ENCODE measurements around the gene BEND3. TPM values are rescaled to one million over a fixed set of nuclear protein-coding genes. Genes with fewer than 3 reads are reported as not detected.

BEND3 gene
- polyA plus RNA-seq, 3 donors: 0.17 to 0.52 (median 0.24) TPM

DNA sequence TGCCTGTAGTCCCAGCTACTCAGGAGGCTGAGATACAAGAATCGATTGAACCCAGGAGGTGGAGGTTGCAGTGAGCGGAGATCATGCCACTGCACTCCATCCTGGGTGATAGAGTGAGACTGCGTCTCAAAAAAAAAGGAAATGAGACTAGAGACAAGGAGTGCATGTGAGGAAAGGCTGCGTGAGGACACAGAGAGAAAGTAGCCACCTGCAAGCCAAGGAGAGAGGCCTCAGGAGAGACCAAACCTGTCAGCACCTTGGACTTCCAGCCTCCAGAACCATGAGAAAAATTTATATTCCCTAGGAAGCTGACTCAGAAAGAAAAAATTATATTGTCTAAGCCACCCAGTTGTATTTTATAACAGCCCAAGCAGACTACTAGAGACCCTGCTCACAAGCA lies 7.4 kb upstream of the BEND3 start:
- no peak for DNase-seq
- Mint-ChIP-seq H3K9me3 (no peaks in the 10 kb centered on the region), H3K36me3 (no peaks in the 10 kb centered on the region), H3K4me1 (peaks cover 6% of the 10 kb centered on the region), H3K27ac (no peak overlapping the region), H3K4me3 (no peak overlapping the region), H3K27me3 (ENCODE audit: low read depth in 3 of 3) (peaks cover 3 to 11% (median 5%) of the 10 kb centered on the region in 3 donors)
- H2AFZ ChIP-seq (ENCODE audit: insufficient read depth, low read depth, low read length, poor library complexity, severe bottlenecking): no peak overlapping the region
- H3K9ac ChIP-seq (ENCODE audit: insufficient read depth, low read length, poor library complexity, severe bottlenecking): no peak overlapping the region
- H3K27ac ChIP-seq (ENCODE audit: low read depth in 1 of 2, low read length in 2 of 2): no peak overlapping the region
- H3K36me3 ChIP-seq (replicated peaks in 1 of 2; ENCODE audit: control insufficient read depth in 1 of 2, insufficient read depth in 2 of 2, low read length in 2 of 2): no peaks in the 10 kb centered on the region
- no peaks in the 10 kb centered on the region for H4K20me1 ChIP-seq (ENCODE audit: insufficient read depth, low read length)
- H3K79me2 ChIP-seq (ENCODE audit: insufficient read depth, low read length): no peaks in the 10 kb centered on the region
- peaks cover 0 to 4% of the 10 kb centered on the region in 2 donors for H3K27me3 ChIP-seq (ENCODE audit: control insufficient read depth in 2 of 2, insufficient read depth in 2 of 2, low read length in 2 of 2)
- H3K4me3 ChIP-seq (replicated peaks in 1 of 3; ENCODE audit: low read depth in 2 of 3, low read length in 3 of 3): no peak overlapping the region
- intact Hi-C loops (cut with micrococcal nuclease): no loop called here
- H3K9me3 ChIP-seq (replicated peaks in 1 of 2; ENCODE audit: control insufficient read depth in 1 of 2, insufficient read depth in 1 of 2, low read length in 2 of 2): no peaks in the 10 kb centered on the region
- no peak overlapping the region for H3K4me2 ChIP-seq (replicated peaks; ENCODE audit: extremely low read depth, low read length, poor library complexity, severe bottlenecking)
- TF ChIP-seq, protein P1, sequence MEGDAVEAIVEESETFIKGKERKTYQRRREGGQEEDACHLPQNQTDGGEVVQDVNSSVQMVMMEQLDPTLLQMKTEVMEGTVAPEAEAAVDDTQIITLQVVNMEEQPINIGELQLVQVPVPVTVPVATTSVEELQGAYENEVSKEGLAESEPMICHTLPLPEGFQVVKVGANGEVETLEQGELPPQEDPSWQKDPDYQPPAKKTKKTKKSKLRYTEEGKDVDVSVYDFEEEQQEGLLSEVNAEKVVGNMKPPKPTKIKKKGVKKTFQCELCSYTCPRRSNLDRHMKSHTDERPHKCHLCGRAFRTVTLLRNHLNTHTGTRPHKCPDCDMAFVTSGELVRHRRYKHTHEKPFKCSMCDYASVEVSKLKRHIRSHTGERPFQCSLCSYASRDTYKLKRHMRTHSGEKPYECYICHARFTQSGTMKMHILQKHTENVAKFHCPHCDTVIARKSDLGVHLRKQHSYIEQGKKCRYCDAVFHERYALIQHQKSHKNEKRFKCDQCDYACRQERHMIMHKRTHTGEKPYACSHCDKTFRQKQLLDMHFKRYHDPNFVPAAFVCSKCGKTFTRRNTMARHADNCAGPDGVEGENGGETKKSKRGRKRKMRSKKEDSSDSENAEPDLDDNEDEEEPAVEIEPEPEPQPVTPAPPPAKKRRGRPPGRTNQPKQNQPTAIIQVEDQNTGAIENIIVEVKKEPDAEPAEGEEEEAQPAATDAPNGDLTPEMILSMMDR (IDR thresholded peaks at IDR 0.05): no peak
- H3K4me1 ChIP-seq (ENCODE audit: control insufficient read depth in 1 of 2, insufficient read depth in 2 of 2, low read length in 2 of 2): no peaks in the 10 kb centered on the region
- 40% methylated on average over 4 of the region's 4 CpGs for WGBS (ENCODE audit: insufficient coverage)

DNA sequence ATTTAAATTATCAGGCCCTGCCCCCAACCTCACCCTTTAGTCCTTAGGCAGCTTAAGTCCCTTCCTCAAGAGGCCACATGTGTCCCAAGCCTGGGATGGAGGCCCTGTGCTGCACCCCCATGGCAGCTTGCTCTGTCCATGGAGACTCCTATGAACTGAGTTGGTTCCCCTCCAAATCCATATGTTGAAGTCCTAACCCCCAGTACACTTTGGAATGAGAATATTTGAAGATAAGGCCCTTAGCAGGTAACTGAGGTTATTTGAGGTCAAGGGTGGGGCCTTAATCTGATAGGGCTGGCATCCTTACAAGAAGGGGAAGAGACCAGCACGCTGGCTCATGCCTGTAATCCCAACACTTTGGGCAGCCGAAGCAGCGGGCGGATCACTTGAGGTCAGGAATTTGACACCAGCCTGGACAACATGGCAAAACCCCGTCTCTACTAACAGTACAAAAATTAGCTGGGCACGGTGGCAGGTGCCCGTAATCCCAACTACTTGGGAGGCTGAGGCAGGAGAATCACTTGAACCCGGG lies 6.7 kb upstream of the BEND3 start:
- H3K9me3 Mint-ChIP-seq: peaks cover 0 to under 1% (median 0%) of the 10 kb centered on the region in 7 donors
- H3K4me3 Mint-ChIP-seq: no peak overlapping the region
- Histone ChIP-seq H3K79me2 (ENCODE audit: insufficient read depth, low read length) (no peaks in the 10 kb centered on the region), H3K4me2 (replicated peaks; ENCODE audit: extremely low read depth, low read length, poor library complexity, severe bottlenecking) (no peak overlapping the region), H3K27me3 (ENCODE audit: control insufficient read depth in 2 of 2, insufficient read depth in 2 of 2, low read length in 2 of 2) (peaks cover under 1 to 11% of the 10 kb centered on the region in 2 donors), H3K27ac (ENCODE audit: low read depth in 1 of 2, low read length in 2 of 2) (no peak overlapping the region), H3K4me1 (ENCODE audit: control insufficient read depth in 1 of 2, insufficient read depth in 2 of 2, low read length in 2 of 2) (no peaks in the 10 kb centered on the region), H3K36me3 (replicated peaks in 1 of 2; ENCODE audit: control insufficient read depth in 1 of 2, insufficient read depth in 2 of 2, low read length in 2 of 2) (no peaks in the 10 kb centered on the region), H3K9ac (ENCODE audit: insufficient read depth, low read length, poor library complexity, severe bottlenecking) (no peak overlapping the region), H3K9me3 (replicated peaks in 1 of 2; ENCODE audit: control insufficient read depth in 1 of 2, insufficient read depth in 1 of 2, low read length in 2 of 2) (no peaks in the 10 kb centered on the region), H4K20me1 (ENCODE audit: insufficient read depth, low read length) (no peaks in the 10 kb centered on the region), H3K4me3 (replicated peaks in 1 of 3; ENCODE audit: low read depth in 2 of 3, low read length in 3 of 3) (no peak overlapping the region), H2AFZ (ENCODE audit: insufficient read depth, low read depth, low read length, poor library complexity, severe bottlenecking) (no peak overlapping the region)
- WGBS (ENCODE audit: insufficient coverage): 70% methylated on average over 2 of the region's 8 CpGs
- H3K27me3 Mint-ChIP-seq (ENCODE audit: low read depth in 3 of 3): peaks cover 7 to 13% (median 8%) of the 10 kb centered on the region in 3 donors
- no peak overlapping the region for H3K27ac Mint-ChIP-seq
- TF ChIP-seq, protein P1 (IDR thresholded peaks at IDR 0.05): no peak
- no peak for DNase-seq
- intact Hi-C loops (cut with micrococcal nuclease): no loop called here
- H3K36me3 Mint-ChIP-seq: no peaks in the 10 kb centered on the region
- peaks cover 6% of the 10 kb centered on the region for H3K4me1 Mint-ChIP-seq
